ENCODE measurements around the gene POLN.

The POLN gene

DNA sequence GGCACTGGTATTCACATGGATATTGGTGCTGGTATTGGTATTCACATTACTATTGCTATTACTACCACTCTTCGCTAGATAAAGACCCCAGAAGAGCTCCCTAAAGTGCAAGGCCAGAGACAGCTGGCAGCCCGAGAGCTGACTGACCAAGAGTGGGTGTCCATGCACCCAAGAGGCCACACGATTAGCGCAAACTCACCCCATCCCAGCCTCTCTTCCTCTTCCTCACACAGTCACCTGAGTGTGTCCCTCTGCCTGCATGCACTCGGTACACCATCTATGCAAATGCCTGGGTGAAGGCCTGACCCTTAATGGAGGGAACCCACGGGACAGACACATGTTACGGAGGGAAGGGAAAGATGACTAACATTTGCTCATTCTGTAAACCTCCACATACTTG, 86.7 kb downstream of the POLN start:
- DNase-seq, result no peak

DNA sequence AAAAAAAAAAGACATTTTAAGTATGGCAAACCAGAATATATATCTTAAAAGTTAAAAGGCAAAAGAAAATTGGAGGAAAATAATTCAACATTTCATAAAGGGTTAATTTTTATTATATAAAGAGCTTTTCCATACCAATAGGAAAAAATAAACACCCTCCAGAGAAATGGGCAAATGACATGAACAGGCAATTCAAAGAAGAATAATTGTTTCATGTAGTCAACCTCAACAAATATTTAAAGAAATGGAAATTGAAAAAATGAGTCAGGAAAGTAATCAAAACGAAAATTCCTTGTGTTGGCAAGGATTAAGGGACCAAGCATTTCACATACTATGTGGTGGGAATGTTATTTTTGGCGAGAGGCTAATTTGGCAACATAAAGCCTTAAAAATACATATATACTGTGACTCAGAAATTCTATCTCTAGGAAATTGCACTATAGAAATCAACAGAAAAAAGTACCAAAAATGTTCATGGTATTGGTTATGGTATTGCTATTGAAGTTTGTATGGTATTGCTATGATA, 87.6 kb downstream of the POLN start:
- DNase-seq, result no peak

DNA sequence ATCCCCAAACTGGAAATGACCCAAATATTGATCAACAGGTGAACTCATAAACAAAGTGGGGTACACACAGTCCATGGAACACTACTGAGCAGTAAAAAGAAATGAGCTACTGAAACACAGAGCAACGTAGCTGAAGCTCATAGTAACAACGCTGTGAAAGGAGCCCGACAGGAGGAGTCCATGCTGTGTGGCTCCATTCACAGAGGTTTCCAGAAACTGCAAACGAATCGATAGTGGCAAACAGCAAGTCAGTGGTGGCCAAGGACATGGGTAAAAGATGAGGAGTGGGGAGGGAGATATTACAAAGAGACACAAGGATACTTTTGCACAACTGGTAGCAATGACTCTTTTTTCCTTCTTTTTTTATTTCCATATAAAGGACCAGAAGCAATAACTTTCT, 90.4 kb downstream of the POLN start:
- DNase-seq, result no peak

DNA sequence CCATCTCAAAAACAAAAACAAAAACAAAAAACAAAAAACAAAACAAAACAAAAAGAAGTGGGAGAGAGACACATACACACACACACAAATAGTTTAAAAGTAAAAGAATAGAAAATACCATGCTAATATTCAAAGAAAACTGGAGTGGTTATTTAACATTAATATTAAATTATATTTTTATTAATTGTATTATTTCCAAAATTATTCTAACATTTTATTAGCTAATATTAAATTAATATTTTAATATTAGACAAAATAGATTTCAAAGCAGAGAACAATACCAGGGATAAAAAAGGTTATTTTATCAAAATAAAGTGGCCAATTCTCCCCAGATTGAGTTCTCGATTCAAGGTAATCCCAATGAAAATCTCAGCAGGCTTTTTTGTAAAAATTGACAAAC, 91.8 kb downstream of the POLN start:
- no peak for DNase-seq

DNA sequence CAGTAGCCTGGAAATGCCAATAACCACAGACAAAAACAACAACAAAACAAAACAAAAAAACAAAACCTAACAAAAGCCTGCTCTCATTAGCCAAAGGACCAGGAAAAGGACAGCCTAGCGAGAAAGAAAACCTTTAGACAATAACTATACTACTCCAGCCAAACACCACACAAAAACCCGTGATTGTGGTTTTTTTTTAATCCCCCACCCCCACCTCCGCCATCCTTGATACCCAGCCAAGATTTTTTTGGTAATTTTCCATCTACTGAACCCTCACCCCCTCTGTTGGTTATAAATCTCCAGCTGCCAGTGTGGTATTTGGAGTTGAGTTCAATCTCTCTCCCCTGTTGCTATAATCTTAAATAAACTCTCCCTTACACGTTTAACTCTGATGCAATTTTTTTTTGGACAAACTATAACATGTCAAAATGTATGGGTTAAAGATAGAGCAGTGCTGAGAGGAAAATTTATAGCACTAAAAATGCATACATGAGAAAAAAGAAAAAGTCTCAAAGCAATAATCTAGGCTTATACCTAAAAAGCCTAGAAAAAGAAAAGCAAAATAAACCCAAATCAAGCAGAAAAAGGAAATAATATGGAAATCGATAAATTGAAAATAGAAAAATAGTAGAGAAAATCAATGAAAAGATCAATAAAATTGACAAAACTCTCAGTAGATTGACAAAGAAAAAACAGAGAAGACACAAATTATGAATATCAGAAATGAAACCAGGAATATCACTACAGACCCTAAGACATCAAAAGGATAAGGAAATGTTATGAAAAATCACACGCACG, 99.1 kb downstream of the POLN start:
- no peak for DNase-seq

DNA sequence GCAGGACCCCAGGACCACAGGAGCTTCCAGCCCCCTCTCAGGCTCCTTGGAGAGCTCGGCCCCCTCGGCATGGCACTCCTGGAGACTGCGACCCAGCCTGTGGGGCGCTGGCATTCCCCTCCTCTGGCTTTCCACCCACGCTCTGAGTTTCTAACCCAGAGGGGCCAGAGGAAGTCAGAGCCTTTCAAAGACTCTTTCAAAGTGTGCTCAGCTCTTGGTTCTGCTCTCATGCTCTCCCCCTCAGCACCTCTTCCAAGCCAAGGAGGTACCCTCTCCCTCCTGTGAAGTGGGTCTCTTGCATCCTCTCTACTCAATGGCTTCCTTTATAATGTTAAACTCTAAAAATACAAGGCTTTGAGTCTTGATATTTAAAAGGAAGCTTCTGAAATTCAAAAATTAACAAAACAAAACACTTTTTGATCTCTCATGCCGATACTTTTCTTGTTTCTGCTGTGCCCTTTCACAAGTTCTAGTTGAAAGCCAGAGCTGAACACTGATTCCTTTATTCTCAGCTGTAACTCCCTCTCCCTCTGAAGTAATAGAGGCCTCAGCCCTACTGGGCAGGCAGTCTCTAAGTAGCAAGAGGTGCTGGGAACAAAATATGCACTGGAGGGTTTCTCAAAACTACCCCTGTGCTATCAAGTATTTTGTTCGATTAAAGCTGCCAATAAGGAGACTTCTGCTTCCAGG, 100.0 kb downstream of the POLN start:
- peak; percentile 22 for DNase-seq

DNA sequence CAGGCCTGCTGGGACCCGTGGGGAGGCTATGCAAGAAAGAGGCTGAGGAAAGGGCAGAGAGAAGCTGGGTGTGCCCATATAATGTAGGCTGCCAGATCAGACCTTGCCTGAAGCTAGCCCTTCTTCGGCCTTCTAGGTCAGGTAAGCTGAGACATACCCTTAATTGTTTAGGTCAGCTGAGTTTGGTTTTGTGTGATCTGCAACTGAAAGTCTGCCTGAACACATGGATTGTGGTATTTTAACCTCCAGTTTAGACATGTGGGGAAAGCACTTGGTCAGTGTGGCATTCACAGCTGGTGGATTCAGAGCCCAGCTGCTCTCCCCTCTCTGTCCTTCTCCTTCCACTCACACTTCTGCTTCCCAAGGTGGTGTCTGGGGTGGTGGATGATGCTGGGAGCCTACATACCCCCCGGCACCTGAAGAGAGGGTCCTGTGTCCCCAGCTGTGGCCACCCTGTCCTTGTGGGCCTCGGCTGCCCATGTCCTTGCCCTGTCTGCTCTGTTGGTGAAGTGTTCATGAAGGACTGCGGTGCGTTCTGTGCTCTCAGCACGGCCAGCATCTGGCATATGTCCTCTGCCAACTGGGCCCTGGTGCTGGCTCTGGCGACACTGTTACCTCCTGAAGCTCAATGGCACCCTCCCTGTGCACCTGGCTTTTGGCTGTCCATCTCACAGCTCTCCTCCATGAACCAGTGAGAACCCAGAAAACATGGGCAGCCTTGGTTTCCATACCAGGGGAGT, 100.7 kb downstream of the POLN start:
- DNase-seq, result no peak

DNA sequence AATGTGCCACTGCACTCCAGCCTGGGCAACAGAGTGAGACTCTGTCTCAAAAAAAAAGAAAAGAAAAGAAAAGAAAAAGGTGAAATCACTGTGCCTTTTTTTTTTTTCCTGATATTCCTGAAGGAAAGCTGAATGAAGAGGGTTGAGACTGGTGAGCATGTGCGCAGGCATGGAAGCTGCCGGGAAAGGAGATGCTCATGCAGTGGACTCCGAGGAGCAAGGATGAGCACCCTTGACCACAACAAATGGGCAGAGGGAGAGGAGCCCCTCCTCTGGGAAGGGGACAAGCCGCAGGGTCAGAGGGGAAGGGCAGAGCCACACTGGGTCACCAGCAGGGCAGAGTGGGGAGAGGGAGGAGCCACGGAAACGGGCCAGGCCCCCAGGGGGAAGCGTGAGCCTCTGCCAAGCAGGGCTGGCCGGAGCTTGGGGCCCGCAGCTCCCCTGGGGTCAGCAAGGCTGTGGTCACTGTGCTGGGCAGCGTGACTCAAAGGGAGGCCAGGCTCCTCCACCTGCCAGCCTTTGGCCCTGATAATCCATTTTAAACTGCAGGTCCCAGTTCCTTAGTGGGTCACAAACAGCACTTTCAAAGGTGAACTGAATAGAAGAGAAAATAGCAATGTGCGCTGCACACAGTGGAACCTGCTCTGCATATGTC, 102.9 kb downstream of the POLN start:
- DNase-seq, result no peak

DNA sequence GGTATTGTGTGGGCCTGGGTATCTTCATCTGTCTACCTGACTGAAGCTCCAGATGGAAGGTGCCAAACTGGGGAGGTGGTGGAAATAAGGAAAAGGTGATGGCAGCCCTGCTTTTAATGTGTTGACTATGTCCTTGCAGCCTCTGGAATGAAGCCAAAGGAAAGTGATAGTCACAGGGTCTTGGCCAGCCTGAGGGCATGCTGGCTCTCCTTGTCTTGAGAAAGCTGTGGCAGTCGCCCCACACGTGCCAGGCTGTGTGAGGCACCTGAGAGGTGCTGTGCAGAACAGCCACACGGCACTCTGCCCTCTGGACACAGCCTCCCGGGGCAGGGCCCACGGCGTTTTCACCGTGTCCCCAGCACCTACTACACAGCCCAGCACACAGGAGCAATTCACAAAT, 105.2 kb downstream of the POLN start:
- DNase-seq, result no peak

DNA sequence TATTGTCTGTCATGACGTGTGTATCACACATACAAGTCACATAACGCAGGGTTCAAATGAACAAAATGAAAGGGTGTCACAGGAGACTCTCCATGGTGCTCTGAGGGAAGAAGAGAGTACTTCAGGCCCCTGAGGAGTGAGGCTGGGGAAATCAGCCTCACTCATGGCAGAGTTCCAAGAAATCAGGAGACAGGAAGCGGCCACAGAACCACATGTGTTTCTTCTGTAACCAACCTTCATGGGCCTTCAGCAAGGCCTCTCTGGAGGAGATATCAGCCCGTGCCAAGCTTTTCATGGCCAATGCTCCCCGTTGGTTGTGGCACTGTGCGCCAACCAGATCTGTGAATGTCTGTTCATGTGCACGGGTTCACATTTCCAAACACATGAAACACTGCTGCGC, 106.8 kb downstream of the POLN start:
- DNase-seq, result no peak

DNA sequence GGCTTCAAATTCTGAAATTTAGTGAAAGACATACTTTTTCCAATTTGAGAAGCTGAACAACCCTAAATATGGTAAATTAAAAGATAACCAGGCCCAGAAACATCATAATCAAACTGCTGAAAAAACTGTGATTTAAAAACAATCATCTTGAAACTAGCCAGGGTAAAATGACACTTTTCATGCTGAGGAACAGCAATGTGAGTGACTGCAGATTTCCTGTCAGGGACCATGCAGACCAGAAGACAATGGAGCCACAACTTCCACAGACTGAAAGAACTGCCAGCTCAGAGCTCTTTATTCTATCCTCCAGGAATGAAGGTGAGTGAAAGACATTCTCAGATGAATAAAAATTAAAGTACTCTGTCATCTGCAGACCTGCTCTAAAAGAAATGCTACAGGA, 109.5 kb downstream of the POLN start:
- DNase-seq, result no peak

DNA sequence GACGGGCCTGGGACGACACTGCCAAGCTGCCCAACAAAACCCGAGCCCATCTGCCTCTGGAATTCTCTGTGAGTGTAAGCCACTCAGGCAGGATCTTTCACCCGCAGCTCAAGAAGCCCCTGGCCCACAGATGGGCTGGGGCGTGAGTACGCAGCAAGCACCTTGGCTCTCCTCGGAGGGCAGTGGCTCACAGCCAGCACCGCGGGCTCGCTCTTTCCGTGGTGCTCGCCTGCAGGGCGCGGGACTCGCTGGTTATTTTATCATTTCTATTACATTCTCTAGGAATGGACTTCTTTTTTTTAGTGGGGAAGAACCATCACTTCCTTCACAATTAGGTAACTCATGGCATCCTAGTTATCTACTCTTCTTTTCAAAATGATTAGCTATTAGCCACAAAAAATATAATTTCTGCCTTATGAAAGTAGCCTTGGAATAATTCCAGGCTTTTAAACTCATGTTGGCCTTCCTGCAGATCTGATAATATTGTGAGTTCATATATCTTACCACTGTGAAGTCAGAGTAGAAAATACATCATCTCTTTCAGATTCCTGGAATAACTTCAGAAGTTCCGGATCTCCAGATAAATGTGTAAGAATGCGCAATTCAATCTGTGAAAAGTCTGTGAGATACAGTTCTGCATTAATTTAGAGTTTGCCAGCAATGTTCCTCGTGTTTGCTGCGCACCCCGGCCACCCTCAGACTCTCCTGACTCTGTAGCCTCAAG, 114.2 kb downstream of the POLN start:
- DNase-seq, result no peak

DNA sequence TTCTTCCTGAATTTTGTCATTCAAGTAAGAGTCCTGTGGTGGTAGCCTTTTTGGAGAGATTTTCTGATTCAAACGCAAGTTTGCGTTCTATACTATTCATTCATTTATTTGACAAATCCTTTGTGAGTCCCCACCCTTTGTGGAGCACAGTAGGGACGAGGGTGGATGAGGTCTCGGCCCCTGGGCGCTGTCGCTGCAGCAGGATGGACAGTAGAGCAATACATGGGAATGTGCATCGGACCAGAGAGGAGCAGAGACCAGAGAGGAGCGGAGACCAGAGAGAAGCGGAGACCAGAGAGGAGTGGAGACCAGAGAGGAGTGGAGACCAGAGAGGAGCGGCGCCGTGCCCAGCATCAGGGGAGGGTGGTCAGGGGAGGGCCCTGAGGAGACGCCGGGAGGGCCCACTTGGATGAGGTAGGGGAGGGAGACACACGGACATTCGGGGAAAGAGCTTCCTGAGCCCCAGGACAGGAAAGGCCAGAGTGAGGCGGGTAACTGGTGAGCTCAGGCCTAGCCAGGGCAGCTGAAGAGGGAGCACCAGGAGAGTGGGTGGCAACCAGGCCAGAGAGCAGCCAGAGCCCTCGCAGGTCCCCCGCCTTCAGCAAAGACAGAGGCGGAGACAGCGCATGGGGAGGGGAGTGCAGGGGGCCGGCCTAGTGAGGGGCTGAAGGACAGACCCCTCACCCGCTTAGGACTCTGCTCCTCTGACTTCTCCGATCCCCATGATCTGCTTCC, 115.4 kb downstream of the POLN start:
- no peak for DNase-seq

DNA sequence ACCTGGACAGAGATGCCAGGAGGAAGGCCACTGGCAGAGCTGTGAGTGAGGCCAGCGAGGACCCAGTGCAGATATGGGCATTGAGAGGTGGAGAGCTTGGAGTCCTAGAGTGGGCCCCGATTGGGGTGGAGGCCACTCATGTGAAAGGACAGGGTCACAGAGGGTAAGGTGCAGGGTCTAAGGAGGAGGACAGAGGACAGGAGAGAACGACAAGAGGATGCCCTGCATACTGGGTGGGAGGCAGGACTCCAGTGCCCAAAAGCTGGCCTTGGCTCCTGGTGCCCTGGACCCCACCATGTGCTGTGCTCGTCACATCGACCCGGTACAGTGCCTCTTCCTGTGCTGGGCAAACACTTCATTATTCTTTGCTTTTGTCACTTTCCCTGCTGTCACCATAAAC, 116.1 kb downstream of the POLN start:
- DNase-seq, result no peak

DNA sequence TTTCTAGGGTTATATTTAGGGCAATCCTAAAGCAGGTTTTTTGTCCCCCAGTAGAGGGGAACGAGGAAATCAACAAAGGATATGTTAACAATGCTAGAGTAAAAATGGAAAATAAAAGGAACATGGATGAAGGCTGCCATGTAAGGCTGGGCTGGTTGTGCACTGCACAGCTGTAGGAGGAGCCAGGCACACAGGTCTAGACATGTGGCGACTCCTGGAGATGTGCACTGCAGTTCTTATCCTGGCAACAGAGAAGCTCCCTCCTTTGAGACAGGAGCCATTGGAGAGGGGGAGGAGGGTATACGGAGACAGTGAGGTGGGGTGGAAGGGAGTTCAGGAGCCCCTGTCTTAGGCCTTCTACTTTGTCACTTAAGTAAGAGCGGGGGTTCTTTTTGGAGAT, 116.9 kb downstream of the POLN start:
- DNase-seq, result no peak

DNA sequence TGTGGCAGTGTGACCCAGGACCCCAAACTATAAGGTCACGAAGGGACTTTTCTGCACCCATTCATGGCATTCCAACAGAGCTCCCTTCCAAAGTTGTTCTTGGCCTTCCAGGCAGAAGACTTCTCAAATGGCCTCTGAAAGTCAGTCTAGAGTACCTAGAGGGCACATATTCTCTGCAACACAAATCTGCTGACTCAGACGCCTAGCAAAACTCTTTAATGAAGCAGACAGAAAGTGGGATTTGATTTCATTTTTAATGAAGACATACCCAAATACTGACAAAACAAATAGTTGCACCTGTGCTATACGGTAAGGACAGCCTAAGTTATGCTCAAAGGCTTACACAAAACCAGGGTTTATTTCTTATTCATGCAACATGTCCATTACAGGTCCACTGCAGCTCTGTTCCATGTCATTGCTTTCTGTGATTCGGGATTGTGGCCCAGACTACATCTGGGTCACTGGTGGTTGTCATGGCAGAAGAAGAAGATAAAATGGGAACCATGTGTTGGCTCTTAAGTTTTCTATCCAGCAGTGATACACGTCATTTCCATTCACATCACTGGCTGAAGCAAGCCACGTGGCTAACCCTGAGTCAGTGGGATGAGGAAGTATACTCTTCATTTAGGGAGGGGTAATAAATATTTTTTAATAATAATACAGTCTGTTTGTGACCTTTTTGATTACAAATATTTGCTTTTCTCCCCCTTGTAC, 125.1 kb downstream of the POLN start:
- DNase-seq, result no peak

DNA sequence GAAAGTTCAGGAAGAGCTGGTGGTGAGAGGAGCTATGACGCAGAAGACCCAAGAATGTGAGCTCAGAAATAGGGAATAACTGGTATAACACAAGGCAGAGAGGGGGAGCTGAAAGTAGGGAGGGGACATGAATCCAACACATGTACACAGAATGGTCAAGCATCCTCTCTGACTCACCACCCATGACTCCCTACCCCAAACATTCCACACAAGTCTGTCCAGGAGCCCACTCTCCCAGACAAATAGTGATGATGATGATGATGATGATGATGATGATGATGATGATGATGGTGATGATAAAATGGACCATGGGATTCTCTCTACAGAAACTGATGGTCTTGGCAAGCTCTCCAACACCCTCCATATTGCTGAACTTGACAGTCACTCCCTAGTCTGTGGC, 136.4 kb downstream of the POLN start:
- no peak for DNase-seq

DNA sequence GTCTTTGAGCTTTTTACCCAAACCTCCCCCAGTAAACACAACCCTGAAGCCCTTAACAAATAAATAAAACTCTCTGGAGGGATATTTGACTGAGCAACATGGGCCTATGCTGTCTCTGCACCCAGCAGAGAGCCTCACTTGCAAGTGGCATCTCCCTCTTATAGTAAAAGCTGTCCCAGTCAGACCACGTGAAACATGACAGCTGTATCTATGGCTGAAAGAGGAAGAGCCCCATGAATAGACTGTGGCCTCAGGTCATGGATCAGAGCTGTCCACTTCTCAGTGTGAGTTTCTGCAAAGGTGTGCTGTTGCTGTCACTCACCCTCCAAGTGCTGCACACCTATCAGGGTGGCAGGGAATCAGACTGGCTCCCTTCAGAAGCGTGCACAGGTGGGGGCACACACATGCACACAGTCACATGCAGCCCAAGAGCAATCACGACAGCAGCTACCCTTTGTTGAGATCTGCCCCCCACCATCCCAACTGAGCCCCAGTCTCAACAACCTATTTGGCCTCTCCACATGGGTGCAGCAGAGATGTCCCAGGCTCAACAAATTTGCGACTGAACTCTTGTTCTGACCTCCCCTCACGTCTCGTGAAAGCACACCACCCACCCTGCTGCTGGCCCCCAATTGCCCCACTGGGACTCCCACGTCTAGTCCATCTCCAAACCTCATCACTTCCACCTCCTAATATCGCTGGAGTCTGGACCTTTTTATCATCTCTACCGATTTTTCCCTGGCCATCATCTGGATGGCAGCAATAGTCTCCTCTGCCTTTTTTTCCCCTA, 137.2 kb downstream of the POLN start:
- DNase-seq, result no peak

DNA sequence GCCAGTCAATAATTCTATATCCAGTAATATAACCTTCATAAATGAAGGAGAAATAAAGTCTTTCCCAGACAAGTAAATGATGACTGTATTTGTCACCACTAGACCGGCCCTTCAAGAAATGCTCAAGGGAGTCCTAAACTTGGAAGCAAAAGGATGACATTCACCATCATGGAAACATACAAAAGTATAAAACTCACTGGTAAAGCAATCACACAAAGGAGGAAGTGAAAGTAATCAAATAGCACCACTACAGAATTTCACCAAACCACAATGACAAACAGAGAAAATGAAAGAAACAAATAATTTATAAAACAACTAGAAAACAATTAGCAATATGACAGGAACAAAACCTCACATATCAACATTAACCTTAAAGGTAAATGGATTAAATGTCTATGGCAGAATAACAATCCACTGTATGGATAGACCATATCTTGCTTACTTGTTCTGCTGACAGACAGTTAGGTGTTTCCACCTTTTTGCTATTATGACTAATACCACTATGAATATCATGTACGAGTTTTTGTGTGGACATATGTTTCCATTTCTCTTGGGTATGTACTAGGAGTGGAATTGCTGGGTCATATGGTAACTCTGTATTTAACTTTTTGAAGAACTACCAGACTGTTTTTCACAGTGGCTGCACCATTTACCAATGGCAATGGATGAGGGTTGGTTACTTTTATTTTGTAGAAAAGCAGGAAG, 137.9 kb downstream of the POLN start:
- DNase-seq, result no peak

All from activated CD8-positive, alpha-beta memory T cell treated with anti-CD3 and anti-CD28 coated beads, Interleukin-2, amount 50 U/mL, for 4 hours (primary cell).